PC-9 (cell line): ENCODE results near the gene F7.

Experiments
- CTCF ChIP-seq: fragments of 200-600 bp; sonication (generic); conservative IDR thresholded peaks from 2 replicates; pipeline ENCODE4 v1.6.1; 2017; ENCODE audit warnings: mixed run types, antibody characterized with exemption, mild to moderate bottlenecking, moderate library complexity
- EZH2 ChIP-seq: fragments of 200-600 bp; sonication (generic); IDR thresholded peaks from 2 replicates; pipeline ENCODE4 v1.8.0; 2017; ENCODE audit warnings: antibody characterized with exemption, low read depth

GRCh38 chr13:113138792-113139551, 33.4 kb downstream of the F7 start:
- TF ChIP-seq CTCF (no peak), EZH2 (no peak)
